DMS114 treated with DMSO at 0.1 percent for 48 hours (cell line): ENCODE data around the gene GOLGB1.

Experiments used
- DNase-seq: peaks from one replicate; lab custom pipeline; 2025; ENCODE audit not compliant: unreplicated experiment; lab: John Stamatoyannopoulos, UW

GOLGB1 gene

GRCh38 chr3:121645054-121645453, 104.5 kb downstream of the GOLGB1 start:
- no peak for DNase-seq

GRCh38 chr3:121642601-121643314, 106.8 kb downstream of the GOLGB1 start:
- DNase-seq, result no peak

GRCh38 chr3:121641127-121641526, 108.4 kb downstream of the GOLGB1 start:
- no peak for DNase-seq

GRCh38 chr3:121637922-121638321, 111.6 kb downstream of the GOLGB1 start:
- no peak for DNase-seq

GRCh38 chr3:121630355-121630754, 119.2 kb downstream of the GOLGB1 start:
- no peak for DNase-seq

- no peak for DNase-seq
Measured at GRCh38 chr3:121629601-121630000, 119.9 kb downstream of the GOLGB1 start.

- DNase-seq, result no peak
Measured at GRCh38 chr3:121627622-121628021, 121.9 kb downstream of the GOLGB1 start.

GRCh38 chr3:121627211-121627610, 122.3 kb downstream of the GOLGB1 start:
- DNase-seq, result no peak

- DNase-seq, result no peak
Measured at GRCh38 chr3:121626495-121626894, 123.0 kb downstream of the GOLGB1 start.

- DNase-seq, result no peak
Measured at GRCh38 chr3:121624147-121624899, 125.2 kb downstream of the GOLGB1 start.

- no peak for DNase-seq
Measured at GRCh38 chr3:121621491-121621890, 128.1 kb downstream of the GOLGB1 start.

GRCh38 chr3:121619691-121620090, 129.8 kb downstream of the GOLGB1 start:
- no peak for DNase-seq
